Muscle of back (tissue), 11 donors: ENCODE measurements around the gene EDIL3. TPM values are rescaled to one million over a fixed set of nuclear protein-coding genes. Genes with fewer than 3 reads are reported as not detected.

Experiments
- DNase-seq, 3 donors: peaks; one replicate each; pipeline versions ENCODE4 v3.0.0 to v3.0.0-alpha.2; 2013
- polyA plus RNA-seq, 10 donors: library from polyadenylated mRNA; unstranded; fragments of 120-200 nt; gene quantifications; one replicate each; pipeline ENCODE4 v1.2.1, GENCODE V29; 2013; ENCODE audit not compliant: insufficient read length in 10 of 10

The EDIL3 gene
- polyA plus RNA-seq, 10 donors, result 10.3 to 22.4 (median 12.0) TPM

DNA sequence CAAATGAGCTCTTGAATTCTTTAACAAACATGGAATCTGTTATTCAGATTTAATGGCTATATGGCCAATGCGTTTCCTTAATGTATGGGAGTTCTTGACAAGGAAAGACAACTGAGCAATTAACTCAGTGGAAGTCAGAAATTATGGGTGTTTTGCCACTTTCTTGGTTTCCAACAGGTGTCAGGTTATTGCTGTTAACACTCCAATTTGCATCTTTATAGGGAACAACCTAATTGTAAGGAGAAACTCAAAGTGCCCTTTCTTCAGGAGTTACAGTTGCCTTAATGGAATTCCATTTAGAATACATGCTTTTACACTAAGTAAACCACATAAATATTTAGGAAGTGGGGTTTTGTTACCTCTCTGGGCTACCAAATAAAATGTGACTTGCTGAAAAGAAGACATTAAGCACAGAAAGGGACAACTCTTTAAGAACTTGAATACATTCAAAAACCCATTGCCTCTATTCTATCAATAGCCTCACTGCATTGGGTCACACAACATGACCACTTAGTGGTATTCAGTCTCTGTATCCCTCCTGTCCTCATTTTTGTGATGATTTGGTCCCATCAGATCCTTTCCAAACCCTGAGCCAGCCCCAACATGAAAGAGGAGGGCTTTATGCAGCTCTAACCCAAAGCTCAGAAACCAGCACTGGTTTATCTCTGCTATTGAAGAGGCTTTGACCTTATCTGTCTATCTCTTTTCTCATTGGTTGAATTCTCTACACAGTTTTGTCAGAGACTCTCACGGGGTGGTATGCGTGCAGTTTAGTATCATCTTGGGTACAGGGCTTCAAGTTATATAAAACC lies 118.7 kb downstream of the EDIL3 start:
- no peak for DNase-seq

DNA sequence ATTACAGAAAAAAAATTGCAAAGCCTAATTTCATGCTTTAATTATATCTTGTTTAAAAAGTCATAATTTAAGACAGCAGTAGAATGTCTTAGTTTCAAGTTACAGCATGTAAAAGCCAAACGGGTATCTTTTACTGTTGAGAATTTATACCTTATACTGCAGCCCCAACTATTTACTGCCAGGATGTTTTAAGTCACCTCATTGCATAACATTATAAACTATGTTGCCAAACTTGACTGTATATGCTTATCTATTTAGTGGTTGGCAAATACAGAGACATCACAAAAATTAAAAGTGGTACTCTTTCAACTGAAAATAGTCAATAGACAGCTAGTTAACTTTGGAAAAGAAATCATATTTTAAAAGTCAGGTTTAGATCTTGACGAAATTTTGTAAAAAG lies 119.5 kb downstream of the EDIL3 start:
- DNase-seq, result no peak

DNA sequence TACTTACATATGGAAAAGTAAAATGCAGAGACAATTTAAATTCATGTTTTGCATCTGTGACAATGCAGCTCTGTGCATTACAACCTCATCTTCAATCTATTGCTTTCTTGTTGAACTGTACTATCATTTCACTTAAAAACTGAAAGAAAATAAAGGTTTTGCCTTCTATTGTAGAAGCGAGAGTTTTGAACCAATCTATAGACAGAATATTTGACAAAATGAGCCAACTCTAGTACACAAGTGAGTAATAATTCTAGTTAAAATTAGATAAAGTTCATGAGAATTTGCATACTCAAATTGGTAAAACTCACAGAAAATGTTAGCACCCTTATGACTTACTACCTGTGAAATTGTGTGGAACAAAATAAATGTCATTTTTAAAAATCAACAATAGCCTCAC lies 123.7 kb downstream of the EDIL3 start:
- DNase-seq, result no peak

DNA sequence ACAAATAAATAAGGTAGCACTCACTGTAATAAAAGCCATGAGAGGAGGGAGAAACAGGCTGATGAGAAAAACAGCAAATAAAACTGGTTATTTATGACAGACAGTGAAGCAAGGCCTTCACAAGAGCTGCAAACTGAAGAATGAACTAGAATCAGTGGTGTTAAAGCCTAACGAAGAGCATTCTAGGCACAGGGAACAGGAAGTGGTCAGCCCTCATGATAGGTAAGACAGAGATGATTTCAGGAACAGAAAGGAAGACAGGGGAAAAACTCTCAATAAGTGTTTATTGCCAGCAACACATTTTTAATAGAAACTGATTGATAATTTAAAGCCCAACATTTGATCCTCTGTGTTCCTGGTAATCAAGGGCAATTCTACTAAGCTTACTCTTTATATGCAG lies 124.5 kb downstream of the EDIL3 start:
- no peak for DNase-seq

DNA sequence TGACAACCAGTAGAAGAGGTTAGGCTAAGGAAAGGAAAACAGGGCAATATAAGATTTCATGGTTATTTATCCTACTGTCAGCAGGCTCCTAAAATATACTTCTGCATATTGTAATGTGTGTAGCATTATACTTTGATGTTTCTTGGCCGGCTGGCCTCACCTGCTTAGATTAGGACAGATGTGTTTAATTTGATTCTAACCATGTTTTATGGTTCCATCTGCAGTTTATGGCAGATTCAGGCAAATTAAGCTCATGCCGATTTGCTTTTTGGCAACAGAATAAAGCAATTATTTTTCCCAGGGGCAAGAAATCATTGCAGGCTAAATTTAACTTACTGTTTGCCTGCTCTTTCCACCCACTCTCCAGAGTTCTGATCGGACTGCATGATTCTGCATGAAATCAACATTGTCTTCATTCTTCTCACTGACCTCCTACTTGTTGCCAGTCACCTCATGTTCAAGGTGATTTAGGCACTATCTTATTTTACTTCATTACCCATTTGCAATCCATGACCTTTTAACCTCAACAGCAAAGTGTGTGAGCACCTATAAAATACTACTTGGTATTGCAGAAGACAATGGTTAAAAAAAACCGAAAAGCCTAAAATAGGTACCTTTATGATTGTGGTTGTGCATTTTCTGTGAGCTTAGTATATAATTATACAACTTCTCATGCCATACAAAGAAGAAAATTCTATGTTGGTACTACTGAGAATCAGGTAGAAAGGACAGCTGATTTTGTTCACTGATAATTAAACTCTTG lies 125.2 kb downstream of the EDIL3 start:
- DNase-seq, result no peak

DNA sequence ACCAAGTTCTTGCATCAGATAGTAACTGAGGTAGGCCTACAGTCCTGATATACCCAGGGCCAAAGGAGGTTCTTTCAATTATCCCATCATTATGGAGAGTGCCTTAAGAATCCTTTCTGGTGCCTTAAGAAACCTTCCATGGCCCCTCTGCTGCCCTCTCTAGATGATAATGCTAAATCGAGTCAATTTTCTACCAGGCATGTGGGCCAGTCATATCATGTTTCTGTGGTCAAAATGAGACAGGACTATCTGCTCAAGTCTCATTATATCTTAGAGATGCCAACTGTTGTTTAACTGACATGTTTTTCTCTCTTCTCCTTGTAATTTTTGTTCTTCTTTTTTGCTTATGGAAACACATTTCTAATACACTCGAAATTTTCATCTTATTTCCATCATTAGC lies 127.6 kb downstream of the EDIL3 start:
- DNase-seq, result no peak

DNA sequence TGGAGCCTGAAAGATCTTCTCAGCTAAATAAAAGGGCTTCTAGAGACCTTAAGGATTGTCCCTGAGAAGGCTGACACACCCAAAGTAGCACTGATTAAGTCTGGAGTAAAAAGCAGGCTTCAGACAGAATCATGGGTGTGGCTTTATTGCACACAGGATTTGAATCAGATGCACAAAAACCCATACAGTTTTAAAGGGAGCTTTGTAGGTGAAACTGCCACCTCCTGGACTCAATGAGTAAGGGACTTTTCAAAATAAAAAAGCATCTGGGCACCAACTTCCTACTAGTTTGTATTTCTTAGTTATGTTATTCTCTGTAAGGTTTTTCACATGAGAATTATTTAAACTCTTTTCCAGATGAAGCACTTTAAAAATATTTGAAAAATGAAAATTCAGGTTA lies 129.4 kb downstream of the EDIL3 start:
- peak in 1 of 3 donors; percentile 13 for DNase-seq

DNA sequence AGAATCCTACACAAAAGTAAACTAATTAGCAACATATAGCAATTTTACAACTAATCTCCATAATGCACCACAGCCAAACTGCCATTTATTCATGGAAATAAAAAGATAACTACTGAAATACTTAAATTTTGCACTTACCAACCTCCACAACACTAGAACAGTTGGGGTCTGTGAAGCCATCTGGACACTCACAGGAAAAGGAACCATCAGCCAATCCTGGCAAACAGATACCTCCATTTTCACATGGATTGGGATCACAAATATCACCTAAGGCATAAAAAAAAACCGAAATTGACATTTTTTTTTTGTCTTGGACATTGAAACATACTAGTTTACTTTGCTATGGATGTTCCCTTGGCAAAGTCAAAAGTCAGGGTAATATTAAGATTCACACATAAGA lies 130.7 kb downstream of the EDIL3 start:
- no peak for DNase-seq

DNA sequence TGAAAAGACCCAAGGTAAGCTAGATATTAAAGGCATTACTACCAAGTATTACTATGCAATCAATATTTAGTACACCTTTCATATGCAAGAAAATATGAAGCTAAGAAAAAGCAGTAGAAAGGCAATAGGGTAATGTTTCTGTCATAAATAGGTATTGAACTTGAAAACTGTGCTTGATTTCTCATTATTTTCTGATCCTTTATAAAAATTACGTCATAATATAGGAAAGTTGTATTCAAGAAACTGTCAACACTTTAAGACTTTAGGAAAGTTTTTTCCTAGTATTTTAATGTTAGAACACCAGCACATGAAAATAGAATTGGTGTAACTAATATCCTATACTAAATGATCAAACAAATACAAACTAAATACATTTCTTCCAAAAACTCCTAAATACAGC lies 133.2 kb downstream of the EDIL3 start:
- DNase-seq, result no peak

DNA sequence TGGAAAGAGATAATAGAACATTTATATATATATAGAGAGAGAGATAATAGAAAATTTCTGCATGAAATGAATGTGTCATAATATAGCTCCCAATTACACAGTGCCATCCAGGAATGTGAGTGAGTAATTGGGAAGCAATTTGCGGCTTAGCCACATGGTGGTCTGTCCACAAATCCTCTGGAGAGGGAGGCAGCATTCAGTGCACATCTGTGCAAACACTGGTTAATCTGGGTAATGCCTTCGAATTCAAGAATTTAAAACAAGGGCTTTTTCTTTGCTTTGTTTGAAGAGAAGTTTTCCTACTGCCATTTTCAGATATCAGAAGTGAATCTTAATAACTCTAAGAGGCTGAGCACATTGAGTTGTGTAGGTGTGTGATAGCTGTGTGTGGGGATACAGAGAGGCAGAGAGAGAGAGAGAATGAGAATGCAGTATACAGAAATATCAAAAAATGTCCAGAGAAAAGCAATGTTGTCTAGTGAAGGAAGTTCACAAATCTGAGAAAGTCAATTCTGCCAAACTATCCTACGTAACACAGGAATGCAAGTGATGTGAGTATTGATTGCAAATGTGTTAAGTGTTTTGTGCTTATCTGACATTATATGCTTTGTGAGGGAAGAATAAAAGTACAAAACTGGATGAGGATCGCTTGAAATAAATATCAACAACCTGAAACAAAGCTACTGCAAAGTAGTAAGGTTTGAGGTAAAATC lies 134.6 kb downstream of the EDIL3 start:
- peak in 2 of 3 donors; percentile 21 to 81 for DNase-seq

DNA sequence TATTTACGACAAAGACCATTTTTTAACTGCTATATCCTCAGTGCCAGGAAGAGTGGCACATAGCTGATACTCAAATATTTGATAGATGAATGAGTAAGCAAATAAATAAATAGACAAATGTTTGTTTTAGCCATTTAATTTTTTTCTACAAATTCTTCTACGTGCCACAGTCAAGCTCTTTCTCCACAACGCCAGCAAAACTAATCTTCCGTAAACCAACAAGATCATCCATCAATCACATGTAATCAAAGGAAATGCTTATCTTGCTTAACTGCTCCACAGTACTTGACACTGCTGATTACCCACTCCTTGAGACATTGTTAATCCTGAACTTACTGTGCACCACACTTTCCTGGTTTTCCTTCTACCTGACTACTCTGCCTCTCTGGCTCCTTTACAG lies 136.7 kb downstream of the EDIL3 start:
- no peak for DNase-seq

DNA sequence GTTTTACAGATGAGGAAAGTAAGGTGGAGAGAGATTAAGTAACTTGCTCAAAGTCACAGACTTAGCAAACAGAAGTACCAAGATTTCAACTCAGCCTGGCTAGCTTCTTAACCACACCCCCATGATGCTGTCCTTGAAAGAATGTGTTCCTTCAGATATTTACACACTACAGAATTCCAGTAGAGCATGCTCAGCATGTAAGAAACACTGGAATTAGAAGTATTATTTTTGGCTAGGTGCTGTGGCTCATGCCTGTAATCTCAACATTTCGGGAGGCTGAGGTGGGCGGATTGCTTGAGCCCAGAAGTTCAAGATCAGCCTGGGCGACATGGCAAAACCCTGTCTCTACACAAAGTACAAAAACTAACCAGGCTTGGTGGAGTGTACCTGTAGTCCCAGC lies 142.4 kb downstream of the EDIL3 start:
- peak in 1 of 3 donors; percentile 45 for DNase-seq

DNA sequence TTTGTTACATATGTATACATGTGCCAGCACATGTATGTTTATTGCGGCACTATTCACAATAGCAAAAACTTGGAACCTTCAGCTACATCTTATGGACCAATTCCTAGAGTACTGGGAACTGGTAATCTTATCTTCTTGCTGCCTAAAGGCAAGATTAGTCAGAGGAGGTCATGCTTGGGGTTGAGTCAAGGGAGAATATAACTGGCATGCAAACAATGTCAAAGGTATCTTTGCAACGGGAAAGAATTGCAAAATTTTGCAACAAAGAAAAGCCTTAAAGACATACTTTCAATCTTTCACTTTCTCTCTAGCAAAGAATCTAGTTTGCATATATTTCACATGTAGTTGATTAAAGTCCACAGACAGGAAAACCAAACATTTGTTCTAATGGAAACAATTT lies 145.2 kb downstream of the EDIL3 start:
- DNase-seq, result no peak

DNA sequence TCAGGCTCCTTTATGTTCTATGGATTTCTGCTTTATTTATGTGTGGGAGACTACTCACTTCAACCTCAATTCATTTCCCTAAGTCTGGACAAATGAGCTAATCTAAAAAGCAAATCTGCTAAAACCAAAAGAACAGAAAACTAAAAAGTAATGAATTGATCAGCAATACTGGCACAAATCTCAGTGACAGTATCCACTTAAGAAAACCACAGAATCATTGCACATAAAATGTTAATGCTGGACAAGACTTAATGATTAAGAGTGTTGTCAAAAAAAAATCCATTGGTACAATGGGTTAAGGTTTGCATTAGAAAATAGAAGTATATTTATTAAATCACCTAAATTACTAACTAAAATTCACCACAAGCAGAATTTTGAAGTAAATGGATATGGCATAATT lies 147.6 kb downstream of the EDIL3 start:
- DNase-seq, result no peak

DNA sequence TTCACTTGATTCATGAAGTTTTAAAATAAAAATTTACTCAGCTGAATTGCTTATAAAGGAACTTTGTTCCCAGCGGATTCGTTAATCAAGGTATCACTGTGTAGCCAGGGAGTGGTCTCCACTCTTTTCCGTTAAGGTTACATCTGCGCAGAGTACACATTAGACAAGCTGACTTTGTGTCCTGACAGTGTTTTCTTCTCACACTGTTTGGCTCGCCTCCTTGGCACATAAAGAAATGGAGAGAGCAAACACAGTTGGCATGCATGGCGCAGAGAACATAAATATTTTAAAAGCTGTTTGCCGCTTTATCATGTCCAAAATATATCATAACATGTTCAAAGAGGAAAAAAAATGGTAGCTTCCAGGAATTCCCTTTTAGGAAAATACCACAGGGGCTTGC lies 153.2 kb downstream of the EDIL3 start:
- DNase-seq, result peak in 1 of 3 donors; percentile 8

DNA sequence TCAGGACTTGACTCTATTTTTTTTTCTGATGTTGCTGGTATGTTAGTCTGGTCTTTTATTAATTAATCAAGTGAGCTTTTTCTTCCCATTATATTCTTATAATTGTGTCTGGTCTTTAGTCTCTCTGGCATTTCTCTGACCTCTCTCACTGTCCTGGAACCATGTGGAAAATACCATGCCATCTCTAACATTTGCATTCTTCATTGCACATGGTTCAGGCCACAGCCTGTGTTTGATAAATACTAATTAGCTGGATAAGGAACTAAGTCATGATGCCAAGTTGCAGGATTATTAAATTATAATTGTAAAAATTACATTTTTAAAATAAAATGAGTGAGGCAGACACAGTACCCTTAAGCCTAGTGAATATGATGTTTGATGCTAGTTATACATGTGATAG lies 155.6 kb downstream of the EDIL3 start:
- no peak for DNase-seq

DNA sequence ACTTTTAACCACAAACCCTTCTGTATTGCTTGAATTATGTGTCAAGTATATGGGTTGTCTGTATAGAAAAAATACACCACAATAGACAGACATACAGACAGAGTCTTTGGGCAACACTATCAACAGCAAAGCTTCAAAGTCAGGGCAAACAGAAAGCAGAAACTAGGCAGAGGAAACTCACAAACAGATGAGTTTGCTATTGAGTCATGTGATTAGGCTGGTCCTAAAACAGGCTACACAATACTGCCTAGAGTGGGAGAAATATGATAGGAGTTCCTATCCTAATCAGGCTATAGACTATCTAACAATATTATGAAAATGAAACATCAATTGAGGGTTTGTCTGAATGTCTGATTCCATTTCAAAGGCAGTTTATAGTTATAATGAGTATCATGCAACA lies 156.4 kb downstream of the EDIL3 start:
- DNase-seq, result no peak

DNA sequence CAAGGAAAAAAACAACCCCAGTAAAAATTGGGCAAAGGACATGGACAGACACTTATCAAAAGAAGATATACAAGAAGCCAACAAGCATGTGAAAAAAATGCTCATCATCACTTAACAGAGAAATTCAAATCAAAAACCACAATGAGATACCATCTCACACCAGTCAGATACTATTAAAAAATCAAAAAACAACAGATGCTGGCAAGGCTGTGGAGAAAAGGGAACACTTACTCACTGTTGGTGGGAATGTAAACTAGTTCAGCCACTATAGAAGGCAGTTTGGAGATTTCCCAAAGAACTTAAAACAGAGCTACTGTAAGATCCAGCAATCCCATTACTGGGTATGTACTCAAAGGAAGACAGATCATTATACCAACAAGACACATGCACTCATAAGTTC lies 157.4 kb downstream of the EDIL3 start:
- no peak for DNase-seq

DNA sequence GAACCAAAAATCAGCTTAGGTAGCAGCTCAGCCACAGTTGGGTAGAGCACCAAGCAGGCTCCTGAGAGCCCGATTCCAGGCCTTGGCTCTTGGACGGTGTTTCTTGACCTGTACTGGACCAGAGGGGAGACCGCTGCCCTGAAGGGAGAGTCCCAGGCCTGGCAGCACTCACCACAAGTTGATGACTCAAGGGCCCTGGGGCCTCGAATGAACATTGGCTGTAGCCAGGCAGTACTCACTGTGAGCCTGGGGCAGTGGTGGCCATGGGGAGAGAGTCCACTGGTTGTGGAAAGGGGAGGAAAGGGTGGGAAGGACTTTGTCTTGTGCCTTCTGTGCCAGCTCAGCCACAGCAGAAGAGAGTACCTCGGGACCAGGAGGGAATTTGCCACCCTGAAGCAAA lies 166.1 kb downstream of the EDIL3 start:
- DNase-seq, result no peak

DNA sequence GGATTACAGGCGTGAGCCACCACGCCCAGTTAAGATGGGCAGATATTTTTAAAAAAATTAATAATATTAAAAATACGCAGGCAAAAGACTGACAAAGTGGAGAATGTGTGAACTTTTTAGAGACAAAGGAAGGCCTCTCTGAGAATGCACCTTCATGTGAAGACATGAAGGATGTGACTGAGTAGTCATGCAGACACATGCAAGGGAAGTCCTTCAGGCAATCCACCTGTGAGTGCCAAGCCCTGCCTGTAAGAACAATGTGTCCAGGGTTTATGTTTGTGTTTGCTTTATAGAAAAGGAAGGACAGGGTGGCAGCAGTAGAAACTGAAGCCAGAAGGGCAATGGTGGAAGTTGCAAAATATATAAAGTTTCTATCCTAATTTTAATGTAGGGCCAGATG lies 169.2 kb downstream of the EDIL3 start:
- DNase-seq, result no peak

DNA sequence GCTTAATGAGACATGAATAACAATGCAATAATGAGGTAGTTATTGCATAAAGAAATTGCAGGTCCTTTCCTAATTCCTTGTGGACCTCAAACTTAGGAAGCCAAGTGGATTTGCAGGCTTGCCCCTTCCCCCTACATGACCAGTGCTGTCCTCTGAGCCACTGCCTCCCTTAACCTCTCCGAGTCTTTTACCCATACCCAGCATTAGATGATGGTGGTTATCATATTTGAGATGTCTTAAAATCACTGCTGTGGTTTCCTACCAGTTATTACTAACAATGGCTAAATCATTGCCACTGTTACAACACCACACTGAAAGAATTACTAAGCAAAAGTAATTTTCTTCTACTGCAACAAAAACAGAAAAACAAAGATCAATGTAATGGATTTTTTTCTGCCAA lies 170.8 kb downstream of the EDIL3 start:
- DNase-seq, result no peak

DNA sequence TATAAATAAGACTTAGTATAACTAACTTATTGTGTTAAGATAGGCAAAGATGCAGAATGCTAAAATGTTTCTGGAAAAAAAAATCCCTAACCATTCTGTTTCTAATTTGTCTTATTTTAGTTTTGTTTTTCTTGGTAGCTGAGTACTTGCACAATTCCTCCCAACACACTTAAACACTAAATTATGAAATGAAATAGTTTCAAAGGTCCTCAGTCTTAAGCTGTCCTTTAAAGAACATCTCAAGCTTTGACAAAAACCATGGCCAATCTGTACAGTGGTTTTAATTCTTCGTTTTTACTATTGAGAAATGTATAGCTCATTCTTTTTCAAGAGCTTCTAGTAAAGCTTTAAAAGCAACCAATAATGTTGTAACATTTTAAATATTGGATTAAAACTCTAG lies 171.5 kb downstream of the EDIL3 start:
- DNase-seq, result no peak

DNA sequence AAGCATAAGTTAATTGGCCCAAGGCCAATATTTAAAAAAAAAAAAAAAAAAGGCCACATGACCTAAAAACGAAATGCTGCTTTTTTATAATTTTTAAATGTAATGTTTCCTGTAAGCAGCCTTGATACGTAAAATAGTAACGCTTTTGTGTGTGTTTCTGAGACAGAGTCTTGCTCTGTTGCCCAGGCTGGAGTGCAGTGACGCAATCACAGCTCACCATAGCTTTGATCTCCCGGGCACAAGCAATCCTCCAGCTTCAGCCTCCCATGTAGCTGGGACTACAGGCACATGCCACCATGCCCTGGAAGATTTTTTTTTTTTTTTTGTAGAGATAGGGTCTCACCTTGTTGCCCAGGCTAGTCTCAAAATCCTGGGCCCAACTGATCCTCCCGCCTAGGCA lies 179.9 kb downstream of the EDIL3 start:
- DNase-seq, result no peak
